Right renal pelvis (tissue), 4 donors: Measurements from ENCODE around the gene PDSS2. TPM values are rescaled to one million over a fixed set of nuclear protein-coding genes. Genes with fewer than 3 reads are reported as not detected.
"Not testable (repeated sequence)": the region's sequence is repeated elsewhere in the genome, so short reads cannot be mapped to it uniquely, and the experiment has no call there.

Source experiments
- DNase-seq, 4 donors: peaks; one replicate each; pipeline ENCODE4 v3.0.0-alpha.2; 2013; ENCODE audit warnings: low read depth in 4 of 4, low spot score in 3 of 4, missing footprints in 1 of 4
- polyA plus RNA-seq, 4 donors: library from polyadenylated mRNA; unstranded; fragments of 120-200 nt; gene quantifications; one replicate each; pipeline ENCODE4 v1.2.1, GENCODE V29; 2013; ENCODE audit not compliant: insufficient read length in 4 of 4

The PDSS2 gene
- polyA plus RNA-seq, 4 donors: 18.6 to 21.1 (median 20.3) TPM

DNA sequence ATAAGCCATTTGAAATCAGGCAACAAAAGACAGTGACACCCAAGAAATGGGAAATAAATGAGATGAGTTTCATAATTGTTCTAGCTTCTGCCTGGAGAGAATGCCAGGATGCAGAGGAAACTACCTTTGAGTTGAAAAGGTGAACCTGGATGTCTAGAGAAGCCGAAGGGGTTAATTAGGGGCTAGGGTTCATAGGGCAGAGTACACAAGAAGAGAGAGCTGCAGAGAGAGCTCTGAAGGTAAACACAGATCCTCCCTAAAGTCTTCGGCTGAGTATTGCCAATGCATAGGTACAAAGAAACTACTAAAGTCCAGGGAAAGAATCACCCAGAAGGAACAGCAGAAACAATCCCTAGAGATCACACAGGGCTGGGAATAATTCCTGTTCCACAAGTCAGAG is 224.4 kb downstream of the PDSS2 start:
- DNase-seq: no peak

DNA sequence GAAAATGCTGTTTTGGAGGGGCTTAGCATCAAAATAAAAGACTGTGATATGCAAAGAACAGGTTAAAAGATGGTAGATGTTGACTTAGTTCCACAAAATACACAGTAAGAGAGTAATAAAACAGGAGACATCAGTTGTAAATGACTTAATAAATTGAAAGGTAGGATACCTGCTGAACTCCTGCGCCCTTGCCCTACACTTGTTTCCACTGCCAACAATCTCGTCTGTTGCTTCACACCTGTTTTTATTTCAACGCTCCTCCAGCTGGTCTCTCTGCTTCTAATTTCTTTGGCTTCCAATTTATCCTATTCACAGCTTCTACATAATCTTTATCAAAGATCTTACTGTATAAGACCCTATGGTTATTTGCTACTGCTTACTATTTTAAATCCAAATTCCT is 228.1 kb downstream of the PDSS2 start:
- DNase-seq: no peak

DNA sequence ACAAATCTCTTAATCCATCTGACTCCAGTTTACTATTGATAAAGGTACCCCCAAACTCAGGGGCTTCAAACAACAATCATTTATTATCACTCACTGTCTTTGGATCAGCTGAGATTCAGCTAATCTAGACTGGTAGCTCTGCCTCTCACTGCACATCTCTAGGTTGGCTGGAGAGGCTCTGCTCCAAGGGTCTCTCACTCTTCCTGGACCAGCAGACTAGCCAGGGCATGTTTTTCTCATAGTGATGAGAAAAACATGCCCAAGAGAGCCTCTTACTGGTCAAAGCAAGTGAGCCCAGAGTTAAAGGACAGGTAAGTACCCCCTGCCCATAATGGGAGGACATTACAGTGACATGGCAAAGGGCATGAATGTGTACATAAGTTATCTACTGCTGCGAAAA is 228.9 kb downstream of the PDSS2 start:
- DNase-seq: no peak

DNA sequence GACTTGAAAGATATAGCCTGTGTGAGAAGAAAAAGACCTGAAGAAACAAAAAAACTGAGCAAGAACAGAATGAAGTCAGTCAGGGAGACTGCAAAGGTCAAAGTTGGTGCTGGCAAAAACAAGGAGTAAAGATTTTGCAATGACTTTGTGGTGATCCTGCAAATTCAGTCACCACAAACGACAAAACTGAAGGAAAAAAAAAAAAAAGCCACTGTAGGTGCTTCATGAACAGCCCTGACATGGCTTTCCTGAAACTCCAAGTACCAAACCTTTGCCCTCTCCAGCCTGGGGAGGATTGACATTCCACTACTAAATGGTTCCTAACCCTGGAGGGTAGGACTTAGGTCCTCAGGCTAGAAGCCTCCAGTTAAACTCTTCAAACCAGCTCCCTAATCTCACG is 229.3 kb downstream of the PDSS2 start:
- DNase-seq: no peak

DNA sequence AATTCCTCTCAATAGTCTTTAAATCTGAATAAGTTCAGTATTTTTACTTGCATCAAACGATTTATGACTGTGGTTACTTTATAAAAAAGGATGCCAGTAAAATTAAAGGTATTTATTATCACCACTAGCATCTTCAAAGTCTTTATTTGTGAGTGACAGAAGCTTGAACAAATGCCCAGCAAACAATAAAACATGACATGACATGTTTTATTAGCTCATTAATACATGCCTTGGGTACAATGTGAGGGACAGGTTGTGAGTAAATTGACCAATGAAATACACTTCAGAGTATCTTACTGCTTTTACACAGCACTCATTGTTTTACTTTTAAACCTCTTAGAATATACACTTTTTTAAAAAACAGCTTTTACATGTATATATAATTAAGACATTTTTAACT is 230.6 kb downstream of the PDSS2 start:
- DNase-seq: no peak

DNA sequence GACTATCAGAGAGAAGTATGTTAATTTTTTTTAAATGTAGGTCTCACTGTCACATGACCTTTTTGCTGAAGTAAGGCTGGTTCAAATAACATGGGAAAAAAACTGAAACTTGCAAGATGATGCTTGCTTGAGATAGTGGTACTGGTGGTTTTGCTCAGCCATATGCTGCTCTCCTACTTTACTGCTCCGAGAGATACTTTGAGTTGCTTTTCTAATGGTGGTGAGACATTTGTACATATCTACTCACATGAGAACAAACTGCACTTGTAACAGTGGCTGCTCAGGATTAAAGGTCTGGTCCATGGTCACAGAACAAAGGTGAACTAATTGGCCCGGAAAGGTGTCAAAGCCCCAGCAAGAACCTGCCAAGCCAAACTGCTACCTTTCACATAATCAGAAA is 237.8 kb downstream of the PDSS2 start:
- DNase-seq: no peak

DNA sequence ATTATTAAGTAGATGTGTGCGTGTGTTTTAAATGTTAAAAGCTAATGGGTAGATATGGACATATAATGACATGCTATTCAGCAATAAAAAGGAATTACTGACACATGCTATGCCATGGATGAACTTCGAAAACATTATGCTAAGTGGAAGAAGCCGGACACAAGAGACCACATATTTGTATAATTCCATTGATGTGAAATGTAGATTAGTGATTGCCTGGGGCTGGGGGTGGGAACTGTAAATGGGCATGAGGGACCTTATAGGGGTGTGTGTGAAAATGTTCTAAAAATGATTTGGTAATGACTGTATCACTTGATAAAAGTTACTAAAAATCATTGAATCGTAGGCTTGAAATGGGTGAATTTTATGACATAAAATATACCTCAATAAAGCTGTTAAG is 239.5 kb downstream of the PDSS2 start:
- DNase-seq: no peak

DNA sequence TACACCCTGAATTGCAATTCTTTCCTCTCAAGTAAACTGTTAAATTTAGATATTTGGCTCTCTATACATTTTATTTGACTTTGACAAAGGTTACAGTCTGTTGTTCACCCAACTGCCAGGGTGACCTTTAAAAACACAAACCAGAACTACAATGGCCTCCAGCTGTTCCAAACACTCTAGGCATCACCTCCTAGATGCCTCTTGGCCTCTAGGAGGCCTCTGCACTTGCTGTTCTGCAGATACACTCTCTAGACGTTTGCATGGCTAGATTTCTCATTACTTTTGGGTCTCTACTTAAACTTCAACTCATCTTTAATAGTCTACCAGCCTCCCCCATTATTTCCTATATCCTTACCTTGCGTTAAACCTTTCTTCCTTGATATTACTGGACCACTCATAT is 241.2 kb downstream of the PDSS2 start:
- no peak for DNase-seq

DNA sequence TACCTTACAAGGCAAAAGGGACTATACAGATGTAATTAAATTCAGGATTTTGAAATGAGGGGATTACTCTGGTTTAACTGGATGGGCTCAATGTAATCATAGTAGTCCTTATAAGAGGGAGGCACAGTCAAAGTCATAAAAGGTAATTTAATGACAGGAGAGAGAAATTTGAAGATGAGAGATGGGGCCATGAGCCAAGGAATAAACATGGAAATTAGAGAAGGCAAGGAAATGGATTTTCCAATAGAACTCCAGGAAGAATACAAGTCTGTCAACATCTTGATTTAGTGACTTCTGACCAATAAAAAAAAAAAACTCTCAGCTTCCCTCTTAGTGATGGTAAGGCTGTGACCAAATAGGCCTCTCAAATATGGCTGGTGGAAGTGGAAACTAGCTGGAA is 242.1 kb downstream of the PDSS2 start:
- no peak for DNase-seq

DNA sequence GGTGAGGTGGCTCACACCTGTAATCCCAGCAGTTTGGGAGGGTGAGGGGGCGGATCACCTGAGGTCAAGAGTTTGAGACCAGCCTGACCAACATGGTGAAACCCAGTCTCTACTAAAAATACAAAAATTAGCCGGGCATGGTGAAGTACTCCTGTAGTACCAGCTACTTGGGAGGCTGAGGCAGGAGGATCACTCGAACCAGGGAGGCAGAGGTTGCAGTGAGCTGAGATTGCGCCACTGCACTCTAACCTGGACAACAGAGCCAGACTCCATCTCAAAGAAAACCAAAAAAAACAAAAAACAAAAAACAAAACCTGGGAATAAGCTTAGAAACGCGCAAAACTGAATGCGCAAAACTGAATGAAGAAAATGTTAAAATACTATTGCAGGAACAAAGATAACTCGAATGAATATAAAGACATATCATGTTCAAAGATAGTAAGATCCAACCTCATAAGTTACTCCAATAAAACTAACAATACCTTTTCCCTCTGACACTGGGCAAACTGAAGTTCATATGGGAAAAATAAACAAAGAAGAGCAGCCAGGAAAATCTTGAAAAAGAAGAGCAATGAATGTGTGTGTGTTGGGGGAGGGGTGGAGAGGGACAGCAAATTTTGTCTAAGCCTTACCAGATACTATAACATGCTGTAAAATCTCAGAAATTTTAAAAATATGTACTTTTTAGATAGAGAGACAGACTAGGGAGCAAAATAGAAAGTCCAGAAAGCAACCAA is 243.0 kb downstream of the PDSS2 start:
- DNase-seq: no peak

DNA sequence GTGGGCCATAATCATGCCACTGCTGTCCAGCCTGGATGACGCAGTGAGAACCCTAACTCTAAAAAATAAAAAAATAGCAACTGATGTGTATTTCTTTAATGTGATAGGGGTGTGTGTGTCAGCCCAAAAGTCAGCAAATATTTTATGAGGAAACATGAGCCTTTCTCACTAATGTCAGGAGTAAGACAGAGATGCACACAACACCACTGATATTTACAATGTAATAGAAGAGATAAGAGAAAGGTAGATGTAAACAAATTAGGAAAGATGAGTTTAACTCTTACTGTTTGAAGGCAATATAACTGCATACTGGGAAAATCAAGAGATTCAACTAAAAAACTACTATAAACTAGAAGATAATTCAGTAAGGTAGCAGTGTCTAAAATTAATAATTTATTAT is 244.0 kb downstream of the PDSS2 start:
- DNase-seq: no peak

DNA sequence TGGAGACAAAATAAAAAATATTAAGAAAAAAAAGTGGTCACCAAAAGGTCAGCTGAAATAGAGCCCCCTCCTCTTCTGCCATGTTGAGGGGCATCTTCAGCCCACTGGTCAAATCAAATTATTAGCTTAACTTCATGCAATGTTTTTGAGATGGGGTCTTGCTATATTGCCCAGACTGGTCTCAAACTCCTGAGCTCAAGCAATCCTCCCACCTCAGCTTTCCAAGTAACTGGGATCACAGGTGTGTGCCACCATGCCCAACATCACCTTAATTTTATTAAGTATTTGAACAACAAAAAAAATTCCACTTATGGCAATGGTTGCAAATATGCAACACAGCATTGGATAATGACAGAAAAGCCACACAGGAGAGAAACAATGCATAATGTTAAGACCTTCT is 244.7 kb downstream of the PDSS2 start:
- no peak for DNase-seq

DNA sequence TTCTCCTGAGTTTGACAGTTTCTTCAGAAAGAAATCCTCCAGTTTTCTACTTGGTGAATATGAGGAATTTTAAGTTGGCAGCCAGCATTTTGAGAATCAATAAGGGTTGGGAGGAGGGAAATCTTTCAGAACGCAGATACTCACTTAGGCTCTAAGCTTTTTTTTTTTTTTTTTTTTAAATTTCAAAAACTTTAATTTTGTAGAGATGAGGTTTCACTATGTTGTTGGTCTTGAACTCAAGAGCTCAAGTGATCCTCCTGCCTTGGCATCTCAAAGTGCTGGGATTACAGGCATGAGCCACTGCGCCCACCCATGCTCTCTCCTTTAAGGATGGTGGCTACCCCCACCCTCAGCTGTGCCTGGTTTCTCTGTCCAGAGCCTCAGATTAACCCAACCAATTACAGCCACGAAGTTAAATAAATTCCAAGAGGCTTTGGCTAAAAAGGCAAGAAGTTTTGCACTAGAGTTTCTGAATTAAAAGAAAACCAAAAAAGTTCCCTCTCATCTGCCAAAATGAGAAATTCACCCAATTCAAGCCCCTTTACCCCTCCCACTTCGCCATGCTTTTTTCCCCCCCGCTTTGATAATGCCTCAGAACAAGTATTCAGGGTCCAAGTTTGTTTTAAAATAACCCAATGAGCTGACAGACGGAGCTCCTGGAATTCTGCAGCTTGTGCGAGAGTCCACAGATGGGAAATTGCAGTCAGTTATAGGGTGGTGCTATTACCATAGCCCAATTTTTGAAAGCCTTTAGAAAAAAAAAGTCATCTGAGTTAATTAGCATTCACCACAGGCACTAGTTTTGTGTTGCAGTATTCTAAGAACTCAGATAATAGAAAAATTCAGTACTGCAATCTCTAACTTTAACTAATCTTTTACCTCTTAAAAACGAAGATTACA is 249.7 kb downstream of the PDSS2 start:
- DNase-seq: no peak

DNA sequence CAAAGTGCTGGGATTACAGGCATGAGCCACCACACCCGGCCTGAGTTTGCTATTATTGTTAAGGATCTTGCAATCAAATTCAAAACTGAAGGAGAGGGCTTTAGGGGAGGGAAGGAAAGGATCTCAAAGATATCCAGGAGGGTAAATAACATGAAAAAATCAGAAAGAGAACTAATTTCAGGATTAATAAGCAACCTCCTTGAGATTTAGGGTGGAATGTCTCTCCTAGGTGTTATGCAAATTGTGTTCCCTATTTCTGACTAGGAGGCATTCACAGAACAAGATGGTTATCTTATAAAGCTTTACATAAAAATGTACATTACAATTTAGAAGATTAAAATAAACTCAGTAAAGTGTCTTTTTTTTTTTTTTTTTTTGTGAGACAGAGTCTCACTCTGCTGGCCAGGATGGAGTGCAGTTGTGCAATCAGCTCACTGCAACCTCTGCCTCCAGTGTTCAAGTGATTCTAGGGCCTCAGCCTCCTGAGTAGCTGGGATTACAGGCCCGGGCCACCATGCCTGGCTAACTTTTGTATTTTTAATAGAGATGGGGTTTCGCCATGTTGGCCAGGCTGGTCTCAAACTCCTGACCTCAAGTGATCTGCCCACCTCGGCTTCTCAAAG is 252.0 kb downstream of the PDSS2 start:
- DNase-seq: no peak

DNA sequence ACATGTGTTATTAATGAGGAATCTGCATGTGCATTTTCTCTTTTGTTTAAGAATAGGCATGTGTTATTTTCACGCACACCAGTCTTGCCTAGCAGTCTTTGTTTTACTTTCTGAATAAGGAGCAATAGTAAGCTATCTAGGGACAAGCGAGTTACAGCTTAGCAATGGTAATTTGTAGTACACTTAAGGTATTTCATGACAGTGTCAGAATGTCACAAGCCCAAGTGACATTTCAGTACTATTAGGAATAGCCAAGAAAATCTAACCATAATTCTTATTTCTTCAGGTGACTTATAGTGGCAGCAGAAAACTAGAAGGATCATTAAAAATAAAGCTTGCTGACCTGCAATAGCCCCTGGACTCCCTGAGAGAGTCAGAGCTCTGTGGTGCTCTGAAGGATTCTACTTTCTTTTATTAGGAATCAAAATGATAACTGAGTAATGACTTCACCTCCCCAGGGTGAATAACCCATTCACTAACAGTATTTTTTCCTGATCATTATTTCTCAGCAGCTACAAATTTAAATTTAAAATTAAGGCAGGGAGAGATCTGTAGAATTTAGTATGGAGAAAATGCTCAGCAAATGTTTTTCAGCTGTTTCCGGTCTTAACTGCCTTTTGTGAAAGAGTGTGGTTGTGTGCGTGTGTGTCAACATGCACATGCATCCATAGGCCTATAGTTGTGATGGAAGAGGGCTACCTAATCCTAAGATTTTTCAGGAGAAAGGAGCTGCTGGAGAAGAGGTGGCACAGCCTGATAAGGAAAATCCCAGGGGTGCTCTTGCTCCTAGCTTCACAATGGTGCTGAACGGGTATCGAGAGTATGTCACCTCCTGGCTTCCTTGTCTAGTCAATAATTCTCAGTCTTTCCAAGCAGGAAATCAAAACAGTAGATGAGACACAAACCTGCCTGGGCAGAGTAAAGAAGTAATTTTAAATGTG is 254.0 kb downstream of the PDSS2 start:
- DNase-seq: no peak

DNA sequence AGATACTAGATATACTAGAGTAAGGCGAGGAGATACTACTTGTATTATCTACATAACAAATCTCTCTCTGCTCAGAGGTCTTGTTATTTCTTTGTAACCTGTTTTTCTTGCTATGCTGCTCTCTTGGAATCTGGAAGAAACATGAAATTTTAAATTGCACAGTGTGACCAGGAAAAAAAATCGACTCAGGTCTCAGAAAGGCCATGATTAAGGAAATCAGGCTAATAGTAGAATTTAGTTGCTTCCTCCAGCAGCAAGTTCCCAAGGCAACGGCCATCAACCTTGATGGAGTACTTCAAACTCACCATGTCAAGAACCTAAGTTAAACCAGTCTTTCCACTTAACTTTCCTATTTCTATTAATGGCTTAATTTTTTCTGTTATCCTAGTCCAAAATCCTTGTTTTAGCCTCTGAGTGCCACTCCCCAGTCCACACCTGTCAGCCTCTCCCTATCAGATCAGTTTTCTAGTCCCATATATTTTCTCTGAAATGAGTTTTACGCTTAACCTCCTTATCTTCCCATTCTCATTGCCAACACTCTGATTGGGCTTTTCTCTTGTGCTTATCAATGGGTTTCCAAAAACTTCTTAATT is 256.4 kb downstream of the PDSS2 start:
- no peak for DNase-seq

DNA sequence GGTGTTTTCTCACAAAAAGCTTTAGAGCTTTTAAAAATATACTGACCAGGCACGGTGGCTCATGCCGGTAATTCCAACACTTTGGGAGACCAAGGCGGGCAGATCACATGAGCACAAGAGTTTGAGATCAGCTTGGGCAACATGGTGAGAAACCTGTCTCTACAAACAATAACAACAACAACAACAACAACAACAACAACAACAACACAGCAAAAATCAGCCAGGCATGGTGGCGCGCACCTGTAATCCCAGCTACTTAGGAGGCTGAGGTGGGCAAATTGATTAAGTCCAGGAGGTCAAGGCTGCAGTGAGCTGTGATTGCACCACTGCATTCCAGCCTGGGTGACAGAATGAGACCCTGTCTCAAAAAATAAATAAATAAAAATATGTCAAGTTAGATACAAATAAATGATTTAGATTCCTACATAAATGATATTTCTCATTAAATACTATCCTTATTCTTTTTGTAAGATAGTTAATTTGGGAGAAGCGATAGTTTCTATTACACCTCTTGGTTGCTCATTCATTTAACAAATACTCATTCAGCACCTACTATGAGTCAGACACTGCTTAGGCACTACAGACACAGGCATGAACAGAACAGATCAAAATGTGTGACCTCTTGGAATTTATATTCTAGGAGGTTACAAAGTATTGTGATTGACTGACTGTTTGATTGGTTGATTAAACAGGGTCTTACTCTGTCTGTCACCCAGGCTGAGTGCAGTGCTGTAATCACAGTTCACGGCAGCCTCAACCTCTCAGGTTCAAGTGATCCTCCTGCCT is 260.5 kb downstream of the PDSS2 start:
- no peak for DNase-seq

DNA sequence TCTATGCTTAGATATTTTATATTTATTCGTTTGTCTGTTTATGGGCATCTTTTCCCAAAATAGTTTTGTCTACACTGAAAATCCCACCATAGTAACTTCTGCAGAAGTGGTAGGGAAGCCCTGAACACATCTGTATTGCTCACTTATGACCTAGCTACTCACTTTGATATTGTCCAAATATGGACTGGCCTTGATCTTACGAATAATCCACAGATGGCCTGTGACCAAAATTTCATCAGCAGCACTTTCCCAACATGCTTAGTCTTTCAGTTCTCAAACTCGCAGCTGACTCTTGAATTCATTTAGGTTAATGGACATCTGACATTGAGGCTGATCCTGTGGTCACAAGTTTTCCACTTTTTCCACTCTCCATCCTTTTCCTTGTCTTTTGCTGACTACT is 263.2 kb downstream of the PDSS2 start:
- no peak for DNase-seq

DNA sequence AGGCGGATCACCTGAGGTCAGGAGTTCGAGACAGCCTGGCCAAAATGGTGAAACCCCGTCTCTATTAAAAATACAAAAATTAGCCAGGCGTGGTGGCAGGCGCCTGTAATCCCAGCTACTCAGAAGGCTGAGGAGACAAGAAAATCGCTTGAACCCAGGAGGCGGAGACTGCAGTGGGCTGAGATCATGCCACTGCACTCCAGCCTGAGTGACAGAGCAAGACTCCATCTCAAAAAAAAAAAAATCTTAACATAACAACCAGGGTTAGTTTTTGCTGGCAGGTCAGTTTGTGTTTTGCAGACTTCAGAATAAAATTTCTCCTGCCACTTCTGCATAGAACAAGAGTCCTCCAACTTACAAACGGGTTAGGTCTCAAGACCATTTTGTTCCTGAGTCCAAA is 264.6 kb downstream of the PDSS2 start:
- not testable (repeated sequence) for DNase-seq
